Measurements from ENCODE around the gene UNK. TPM values are rescaled to one million over a fixed set of nuclear protein-coding genes. Genes with fewer than 3 reads are reported as not detected.

The UNK gene
- total and polyA plus RNA-seq, 8 donors, result 3.5 to 102 (median 19.5) TPM

DNA sequence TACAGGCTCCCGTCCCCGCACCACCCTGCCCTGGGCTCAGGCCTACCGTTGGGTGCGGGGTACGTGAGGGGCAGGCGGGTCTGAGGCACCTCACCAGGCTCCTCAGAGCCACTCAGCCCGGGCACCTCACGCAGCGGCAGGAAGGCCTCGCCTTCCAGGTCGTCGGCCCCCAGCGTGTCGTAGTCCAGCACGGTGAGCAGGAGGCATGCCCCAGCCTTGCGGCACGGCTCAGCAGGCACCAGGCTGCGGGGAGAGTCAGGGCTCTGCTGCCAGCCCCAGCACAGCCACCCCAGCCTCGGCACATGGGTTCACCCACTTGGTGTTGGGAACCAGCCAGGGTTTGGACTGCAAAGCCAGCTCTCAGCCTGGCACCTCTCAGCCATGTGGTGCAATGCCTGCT is 44.1 kb downstream of the UNK start:
- 75 to 89% (median 87%) methylated on average over 1 to 19 of the region's 19 CpGs for WGBS, 5 donors
- peaks cover 25 to 83% (median 58%) of the 10 kb centered on the region in 4 donors for H3K36me3 ChIP-seq
- DNase-seq, result no peak
- H3K4me3 ChIP-seq, result no peak overlapping the region
- H3K4me1 ChIP-seq, result peaks cover 16 to 54% (median 20%) of the 10 kb centered on the region in 4 donors
- no peaks in the 10 kb centered on the region for H3K27me3 ChIP-seq
- H3K27ac ChIP-seq, result no peak overlapping the region
- intact Hi-C loops (cut with DNase I; ENCODE audit: low total_unique reads), result no loop called here
- no peaks in the 10 kb centered on the region for H3K9me3 ChIP-seq
- TF ChIP-seq, protein P1, sequence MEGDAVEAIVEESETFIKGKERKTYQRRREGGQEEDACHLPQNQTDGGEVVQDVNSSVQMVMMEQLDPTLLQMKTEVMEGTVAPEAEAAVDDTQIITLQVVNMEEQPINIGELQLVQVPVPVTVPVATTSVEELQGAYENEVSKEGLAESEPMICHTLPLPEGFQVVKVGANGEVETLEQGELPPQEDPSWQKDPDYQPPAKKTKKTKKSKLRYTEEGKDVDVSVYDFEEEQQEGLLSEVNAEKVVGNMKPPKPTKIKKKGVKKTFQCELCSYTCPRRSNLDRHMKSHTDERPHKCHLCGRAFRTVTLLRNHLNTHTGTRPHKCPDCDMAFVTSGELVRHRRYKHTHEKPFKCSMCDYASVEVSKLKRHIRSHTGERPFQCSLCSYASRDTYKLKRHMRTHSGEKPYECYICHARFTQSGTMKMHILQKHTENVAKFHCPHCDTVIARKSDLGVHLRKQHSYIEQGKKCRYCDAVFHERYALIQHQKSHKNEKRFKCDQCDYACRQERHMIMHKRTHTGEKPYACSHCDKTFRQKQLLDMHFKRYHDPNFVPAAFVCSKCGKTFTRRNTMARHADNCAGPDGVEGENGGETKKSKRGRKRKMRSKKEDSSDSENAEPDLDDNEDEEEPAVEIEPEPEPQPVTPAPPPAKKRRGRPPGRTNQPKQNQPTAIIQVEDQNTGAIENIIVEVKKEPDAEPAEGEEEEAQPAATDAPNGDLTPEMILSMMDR (IDR thresholded peaks at IDR 0.05), result no peak
- no peak for TF ChIP-seq POLR2A (IDR thresholded peaks at IDR 0.05)
- TF ChIP-seq POLR2AphosphoS5 (IDR thresholded peaks at IDR 0.05), result no peak
- no peak for TF ChIP-seq EP300 (IDR thresholded peaks at IDR 0.05)

GRCh38 chr17:75829747-75830146 is 45.1 kb downstream of the UNK start:
- no peak for DNase-seq
- Histone ChIP-seq H3K36me3 (peaks cover 23 to 83% (median 58%) of the 10 kb centered on the region in 4 donors), H3K4me1 (peaks cover 16 to 55% (median 20%) of the 10 kb centered on the region in 4 donors), H3K27ac (no peak overlapping the region), H3K9me3 (no peaks in the 10 kb centered on the region), H3K4me3 (no peak overlapping the region), H3K27me3 (no peaks in the 10 kb centered on the region)
- TF ChIP-seq POLR2A (IDR thresholded peaks at IDR 0.05), result no peak
- TF ChIP-seq, protein P1 (IDR thresholded peaks at IDR 0.05), result no peak
- no peak for TF ChIP-seq POLR2AphosphoS5 (IDR thresholded peaks at IDR 0.05)
- no peak for TF ChIP-seq EP300 (IDR thresholded peaks at IDR 0.05)
- WGBS, 5 donors, result 81 to 91% (median 88%) methylated on average over 7 of the region's 7 CpGs
- intact Hi-C loops (cut with DNase I; ENCODE audit: low total_unique reads), result no loop called here

- DNase-seq, result no peak
- Histone ChIP-seq H3K36me3 (peaks cover 23 to 83% (median 56%) of the 10 kb centered on the region in 4 donors), H3K9me3 (no peaks in the 10 kb centered on the region), H3K4me1 (peaks cover 16 to 61% (median 25%) of the 10 kb centered on the region in 4 donors), H3K27ac (peak overlapping the region in 1 of 5 donors; percentile 81), H3K27me3 (no peaks in the 10 kb centered on the region), H3K4me3 (no peak overlapping the region)
- 67 to 78% (median 78%) methylated on average over 20 to 27 of the region's 27 CpGs for WGBS, 5 donors
- intact Hi-C loops (cut with DNase I; ENCODE audit: low total_unique reads), result no loop called here
- TF ChIP-seq POLR2AphosphoS5 (IDR thresholded peaks at IDR 0.05) (no peak), POLR2A (IDR thresholded peaks at IDR 0.05) (no peak), EP300 (IDR thresholded peaks at IDR 0.05) (no peak)
- TF ChIP-seq, protein P1 (IDR thresholded peaks at IDR 0.05), result peak in 4 of 7 experiments; percentile 21 to 59 (median 44)
Measured at GRCh38 chr17:75830164-75831031, 45.8 kb downstream of the UNK start.

- no peak for TF ChIP-seq EP300 (IDR thresholded peaks at IDR 0.05)
- no peak for TF ChIP-seq POLR2A (IDR thresholded peaks at IDR 0.05)
- TF ChIP-seq POLR2AphosphoS5 (IDR thresholded peaks at IDR 0.05), result no peak
- TF ChIP-seq, protein P1 (IDR thresholded peaks at IDR 0.05), result no peak
- no peak overlapping the region for H3K4me3 ChIP-seq
- peaks cover 16 to 68% (median 29%) of the 10 kb centered on the region in 4 donors for H3K4me1 ChIP-seq
- H3K27ac ChIP-seq, result peak overlapping the region in 3 of 5 donors; percentile 39 to 81 (median 70)
- H3K9me3 ChIP-seq, result no peaks in the 10 kb centered on the region
- WGBS, 5 donors, result 71 to 90% (median 82%) methylated on average over 13 to 15 of the region's 15 CpGs
- peaks cover 19 to 83% (median 56%) of the 10 kb centered on the region in 4 donors for H3K36me3 ChIP-seq
- H3K27me3 ChIP-seq, result no peaks in the 10 kb centered on the region
- intact Hi-C loops (cut with DNase I; ENCODE audit: low total_unique reads), result no loop called here
- DNase-seq, result no peak
Measured at GRCh38 chr17:75831032-75831571, 46.5 kb downstream of the UNK start.
